Smooth muscle cell (in vitro differentiated cells): ENCODE results near the gene APOLD1. TPM values are rescaled to one million over a fixed set of nuclear protein-coding genes. Genes with fewer than 3 reads are reported as not detected.

Experiments
- DNase-seq: peaks from one replicate; lab custom pipeline; 2025; ENCODE audit not compliant: unreplicated experiment; lab: John Stamatoyannopoulos, UW
- H2AFZ ChIP-seq: fragments of 200-600 bp; sonication (generic); 2 replicates; pipeline ENCODE4 v1.6.0; 2016; ENCODE audit warnings: antibody characterized with exemption, low read depth, mild to moderate bottlenecking
- H3F3A ChIP-seq: fragments of 200-600 bp; sonication (generic); 2 replicates; pipeline ENCODE4 v1.6.0; 2017; ENCODE audit warnings: antibody characterized with exemption, low read depth
- H3K27ac ChIP-seq: fragments of 200-600 bp; sonication (generic); 2 replicates; pipeline ENCODE4 v1.5.1; 2016; ENCODE audit warnings: low read depth, mild to moderate bottlenecking
- H3K27me3 ChIP-seq: fragments of 200-600 bp; sonication (generic); 2 replicates; pipeline ENCODE4 v1.6.1; 2016; ENCODE audit warnings: low read depth, mild to moderate bottlenecking
- H3K36me3 ChIP-seq: fragments of 200-600 bp; sonication (generic); 2 replicates; pipeline ENCODE4 v1.5.1; 2016; ENCODE audit warnings: low read depth
- H3K4me1 ChIP-seq: fragments of 200-600 bp; sonication (generic); 2 replicates; pipeline ENCODE4 v1.5.1; 2016; ENCODE audit warnings: low read depth
- H3K4me2 ChIP-seq: fragments of 200-600 bp; sonication (generic); 2 replicates; pipeline ENCODE4 v1.6.0; 2016; ENCODE audit warnings: mild to moderate bottlenecking
- H3K4me3 ChIP-seq: fragments of 200-600 bp; sonication (generic); 2 replicates; pipeline ENCODE4 v1.5.1; 2016; ENCODE audit warnings: mild to moderate bottlenecking
- H3K79me2 ChIP-seq: fragments of 200-600 bp; sonication (generic); 2 replicates; pipeline ENCODE4 v1.6.0; 2016; ENCODE audit warnings: low read depth, mild to moderate bottlenecking
- H3K9ac ChIP-seq: fragments of 200-600 bp; sonication (generic); 2 replicates; pipeline ENCODE4 v1.6.0; 2016; ENCODE audit warnings: low read depth
- H3K9me3 ChIP-seq: fragments of 200-600 bp; sonication (generic); replicated peaks from 2 replicates; pipeline ENCODE4 v1.5.1; 2016; ENCODE audit warnings: low read depth
- H4K20me1 ChIP-seq: fragments of 200-600 bp; sonication (generic); 2 replicates; pipeline ENCODE4 v1.6.0; 2016; ENCODE audit warnings: low read depth
- CTCF ChIP-seq: fragments of 200-600 bp; sonication (generic); IDR thresholded peaks from 2 replicates; pipeline ENCODE4 v1.5.1; 2017; ENCODE audit warnings: borderline replicate concordance, mild to moderate bottlenecking, antibody characterized with exemption; ENCODE audit not compliant: insufficient read depth, poor library complexity, severe bottlenecking
- WGBS: methylation state at CpG from one replicate; pipeline ENCODE4 v1.1.7; 2016; ENCODE audit warnings: low lambda C conversion rate; 5-methylcytosine and 5-hydroxymethylcytosine counted together
- polyA plus RNA-seq: library from polyadenylated mRNA; unstranded; fragments of >200 nt; fragmentation: Nextera tagmentation; extraction: Ambion mirVana; gene quantifications from 2 replicates; pipeline ENCODE4 v1.2.1, GENCODE V29; 2016
- total RNA-seq: library from RNA; depleted of rRNA; stranded (reverse); fragments of >200 nt; gene quantifications from 2 replicates; pipeline ENCODE4 v1.2.3, GENCODE V29; 2014

APOLD1 gene
- total and polyA plus RNA-seq, 2 experiments from 2014 or later, result 0.99 to 1.8 TPM

DNA sequence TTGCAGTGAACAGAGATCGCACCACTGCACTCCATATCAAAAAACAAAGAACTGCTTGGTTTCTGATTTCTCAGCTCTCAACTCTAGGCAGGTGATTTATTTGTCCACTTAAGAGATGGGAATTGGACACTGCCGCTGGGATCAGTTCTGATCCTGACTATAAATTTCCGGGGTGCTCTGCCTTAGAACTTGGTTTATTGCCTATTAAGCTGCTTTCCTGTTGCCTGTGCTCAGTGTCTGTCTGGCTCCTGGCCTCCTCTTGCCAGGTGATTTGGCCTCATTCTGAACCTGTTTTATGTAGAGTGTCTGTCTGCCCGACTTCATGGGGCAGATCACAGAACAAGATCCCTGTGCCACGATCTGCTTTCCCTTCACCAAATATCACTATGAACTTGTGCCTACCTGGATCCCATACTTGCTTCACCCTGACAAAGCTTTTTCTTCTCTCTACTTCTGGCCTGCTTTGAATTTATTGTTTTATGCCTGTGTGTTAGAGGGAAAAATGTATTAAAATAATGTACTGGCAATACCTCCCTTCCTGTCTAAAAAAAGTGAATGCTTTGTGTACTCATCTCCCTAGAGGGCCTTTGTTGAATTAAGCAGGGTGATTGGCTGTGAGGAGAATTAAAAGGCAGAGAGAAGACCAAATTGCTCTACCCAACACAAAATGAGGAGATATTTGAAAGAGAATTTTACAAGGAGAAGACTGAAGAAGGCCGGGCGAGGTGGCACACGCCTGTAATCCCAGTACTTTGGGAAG is 40.7 kb upstream of the APOLD1 start:
- Histone ChIP-seq H4K20me1 (no peaks in the 10 kb centered on the region), H3K36me3 (no peaks in the 10 kb centered on the region), H3K4me1 (peaks cover 4% of the 10 kb centered on the region), H3K4me2 (no peak overlapping the region), H3K27ac (no peak overlapping the region), H3K9me3 (no peaks in the 10 kb centered on the region), H3K27me3 (no peaks in the 10 kb centered on the region), H2AFZ (no peak overlapping the region), H3K79me2 (no peaks in the 10 kb centered on the region), H3K9ac (no peak overlapping the region), H3F3A (no peaks in the 10 kb centered on the region), H3K4me3 (no peak overlapping the region)
- DNase-seq, result no peak
- WGBS, result 87% methylated on average over 8 of the region's 8 CpGs
- no peak for TF ChIP-seq CTCF

DNA sequence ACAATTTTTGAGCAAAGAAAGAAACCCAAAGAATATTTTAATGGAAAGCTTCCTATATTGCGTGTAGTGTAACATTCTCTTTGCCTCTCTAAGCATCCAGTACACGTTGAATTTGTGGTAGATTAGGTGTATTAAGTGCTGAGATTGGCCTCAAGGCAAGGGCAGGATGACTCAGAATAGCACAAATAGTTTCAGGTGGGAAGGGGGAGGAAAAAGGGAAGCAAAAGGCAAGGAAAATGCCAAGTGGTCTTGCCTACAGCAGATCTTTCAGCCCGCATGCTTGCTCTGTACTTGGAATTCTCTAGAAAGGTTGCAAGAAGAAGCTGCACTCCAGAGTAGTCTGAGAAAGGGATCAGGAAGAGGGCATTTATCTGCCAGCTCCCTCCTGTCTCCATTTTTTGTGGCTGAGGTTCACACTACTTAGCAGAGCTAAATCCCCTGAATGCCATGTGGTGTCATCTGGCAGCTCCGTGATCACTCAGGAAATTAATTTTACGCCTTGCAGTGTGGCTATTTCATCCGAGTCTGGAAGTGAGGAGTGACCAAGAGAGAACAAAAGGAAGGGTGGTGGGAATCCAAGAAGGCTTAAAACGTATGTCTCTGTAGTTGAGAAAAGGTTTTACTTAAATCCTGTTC is 39.8 kb upstream of the APOLD1 start:
- Histone ChIP-seq H4K20me1 (no peaks in the 10 kb centered on the region), H3K9me3 (no peaks in the 10 kb centered on the region), H3K4me2 (no peak overlapping the region), H3K27me3 (no peaks in the 10 kb centered on the region), H3K36me3 (no peaks in the 10 kb centered on the region), H2AFZ (no peak overlapping the region), H3K9ac (no peak overlapping the region), H3F3A (no peaks in the 10 kb centered on the region), H3K4me1 (peaks cover 4% of the 10 kb centered on the region), H3K79me2 (no peaks in the 10 kb centered on the region), H3K4me3 (no peak overlapping the region), H3K27ac (no peak overlapping the region)
- WGBS, result 57% methylated on average over 7 of the region's 7 CpGs
- no peak for DNase-seq
- no peak for TF ChIP-seq CTCF

- Histone ChIP-seq H3K27ac (no peak overlapping the region), H3K4me2 (no peak overlapping the region), H3K36me3 (no peaks in the 10 kb centered on the region), H4K20me1 (no peaks in the 10 kb centered on the region), H2AFZ (no peak overlapping the region), H3K4me1 (peaks cover 4% of the 10 kb centered on the region), H3K9ac (no peak overlapping the region), H3K79me2 (no peaks in the 10 kb centered on the region), H3F3A (no peaks in the 10 kb centered on the region), H3K27me3 (no peaks in the 10 kb centered on the region), H3K9me3 (no peaks in the 10 kb centered on the region), H3K4me3 (no peak overlapping the region)
- WGBS, result 57% methylated on average over 3 of the region's 3 CpGs
- no peak for TF ChIP-seq CTCF
- no peak for DNase-seq
Measured at GRCh38 chr12:12747278-12747677, 38.2 kb upstream of the APOLD1 start.
